ENCODE data around the gene SERPINA4. TPM values are rescaled to one million over a fixed set of nuclear protein-coding genes. Genes with fewer than 3 reads are reported as not detected.

The SERPINA4 gene
- total and polyA plus RNA-seq, 2 of the 13 experiments (the other 11 are each of a cell fraction or from before 2014, with no cell fraction given), result 39.1 to 57.8 TPM

GRCh38 chr14:94560751-94561655 lies at the start of gene SERPINA4 (continued):
- TF ChIP-seq, protein P1, sequence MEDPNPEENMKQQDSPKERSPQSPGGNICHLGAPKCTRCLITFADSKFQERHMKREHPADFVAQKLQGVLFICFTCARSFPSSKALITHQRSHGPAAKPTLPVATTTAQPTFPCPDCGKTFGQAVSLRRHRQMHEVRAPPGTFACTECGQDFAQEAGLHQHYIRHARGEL (CRISPR knock-in tag; IDR thresholded peaks at IDR 0.05), result no peak
- TF ChIP-seq, protein P2, sequence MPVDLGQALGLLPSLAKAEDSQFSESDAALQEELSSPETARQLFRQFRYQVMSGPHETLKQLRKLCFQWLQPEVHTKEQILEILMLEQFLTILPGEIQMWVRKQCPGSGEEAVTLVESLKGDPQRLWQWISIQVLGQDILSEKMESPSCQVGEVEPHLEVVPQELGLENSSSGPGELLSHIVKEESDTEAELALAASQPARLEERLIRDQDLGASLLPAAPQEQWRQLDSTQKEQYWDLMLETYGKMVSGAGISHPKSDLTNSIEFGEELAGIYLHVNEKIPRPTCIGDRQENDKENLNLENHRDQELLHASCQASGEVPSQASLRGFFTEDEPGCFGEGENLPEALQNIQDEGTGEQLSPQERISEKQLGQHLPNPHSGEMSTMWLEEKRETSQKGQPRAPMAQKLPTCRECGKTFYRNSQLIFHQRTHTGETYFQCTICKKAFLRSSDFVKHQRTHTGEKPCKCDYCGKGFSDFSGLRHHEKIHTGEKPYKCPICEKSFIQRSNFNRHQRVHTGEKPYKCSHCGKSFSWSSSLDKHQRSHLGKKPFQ (CRISPR knock-in tag; IDR thresholded peaks at IDR 0.05; ENCODE audit: insufficient replicate concordance), result no peak
- TF ChIP-seq PBX2 (CRISPR knock-in tag; IDR thresholded peaks at IDR 0.05), result no peak
- TF ChIP-seq, protein P3, sequence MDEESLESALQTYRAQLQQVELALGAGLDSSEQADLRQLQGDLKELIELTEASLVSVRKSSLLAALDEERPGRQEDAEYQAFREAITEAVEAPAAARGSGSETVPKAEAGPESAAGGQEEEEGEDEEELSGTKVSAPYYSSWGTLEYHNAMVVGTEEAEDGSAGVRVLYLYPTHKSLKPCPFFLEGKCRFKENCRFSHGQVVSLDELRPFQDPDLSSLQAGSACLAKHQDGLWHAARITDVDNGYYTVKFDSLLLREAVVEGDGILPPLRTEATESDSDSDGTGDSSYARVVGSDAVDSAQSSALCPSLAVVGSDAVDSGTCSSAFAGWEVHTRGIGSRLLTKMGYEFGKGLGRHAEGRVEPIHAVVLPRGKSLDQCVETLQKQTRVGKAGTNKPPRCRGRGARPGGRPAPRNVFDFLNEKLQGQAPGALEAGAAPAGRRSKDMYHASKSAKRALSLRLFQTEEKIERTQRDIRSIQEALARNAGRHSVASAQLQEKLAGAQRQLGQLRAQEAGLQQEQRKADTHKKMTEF (CRISPR knock-in tag; IDR thresholded peaks at IDR 0.05), result no peak
- TF ChIP-seq NRL (CRISPR knock-in tag; IDR thresholded peaks at IDR 0.05; ENCODE audit: borderline replicate concordance), result no peak
- TF ChIP-seq PAX8 (CRISPR knock-in tag; IDR thresholded peaks at IDR 0.05; ENCODE audit: borderline replicate concordance), result no peak
- TF ChIP-seq ZNF883 (CRISPR knock-in tag; IDR thresholded peaks at IDR 0.05; ENCODE audit: not compliant biosample characterization), result peak; percentile 2
- TF ChIP-seq FOXK1 (CRISPR knock-in tag; IDR thresholded peaks at IDR 0.05; ENCODE audit: borderline replicate concordance, low read depth), result no peak
- TF ChIP-seq ZNF616 (CRISPR knock-in tag; IDR thresholded peaks at IDR 0.05; ENCODE audit: low read depth), result no peak
- no peak for TF ChIP-seq ZNF546 (CRISPR knock-in tag; conservative IDR thresholded peaks at IDR 0.05)
- TF ChIP-seq ZSCAN9 (CRISPR knock-in tag; IDR thresholded peaks at IDR 0.05; ENCODE audit: borderline replicate concordance), result no peak
- TF ChIP-seq, protein P4, sequence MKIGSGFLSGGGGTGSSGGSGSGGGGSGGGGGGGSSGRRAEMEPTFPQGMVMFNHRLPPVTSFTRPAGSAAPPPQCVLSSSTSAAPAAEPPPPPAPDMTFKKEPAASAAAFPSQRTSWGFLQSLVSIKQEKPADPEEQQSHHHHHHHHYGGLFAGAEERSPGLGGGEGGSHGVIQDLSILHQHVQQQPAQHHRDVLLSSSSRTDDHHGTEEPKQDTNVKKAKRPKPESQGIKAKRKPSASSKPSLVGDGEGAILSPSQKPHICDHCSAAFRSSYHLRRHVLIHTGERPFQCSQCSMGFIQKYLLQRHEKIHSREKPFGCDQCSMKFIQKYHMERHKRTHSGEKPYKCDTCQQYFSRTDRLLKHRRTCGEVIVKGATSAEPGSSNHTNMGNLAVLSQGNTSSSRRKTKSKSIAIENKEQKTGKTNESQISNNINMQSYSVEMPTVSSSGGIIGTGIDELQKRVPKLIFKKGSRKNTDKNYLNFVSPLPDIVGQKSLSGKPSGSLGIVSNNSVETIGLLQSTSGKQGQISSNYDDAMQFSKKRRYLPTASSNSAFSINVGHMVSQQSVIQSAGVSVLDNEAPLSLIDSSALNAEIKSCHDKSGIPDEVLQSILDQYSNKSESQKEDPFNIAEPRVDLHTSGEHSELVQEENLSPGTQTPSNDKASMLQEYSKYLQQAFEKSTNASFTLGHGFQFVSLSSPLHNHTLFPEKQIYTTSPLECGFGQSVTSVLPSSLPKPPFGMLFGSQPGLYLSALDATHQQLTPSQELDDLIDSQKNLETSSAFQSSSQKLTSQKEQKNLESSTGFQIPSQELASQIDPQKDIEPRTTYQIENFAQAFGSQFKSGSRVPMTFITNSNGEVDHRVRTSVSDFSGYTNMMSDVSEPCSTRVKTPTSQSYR (CRISPR knock-in tag; IDR thresholded peaks at IDR 0.05; ENCODE audit: borderline replicate concordance), result no peak
- TF ChIP-seq EZH2 (conservative IDR thresholded peaks at IDR 0.05; ENCODE audit: low read depth, low read length), result no peak
- TF ChIP-seq KLF13 (CRISPR knock-in tag; IDR thresholded peaks at IDR 0.05), result no peak
- no peak for TF ChIP-seq NFE2 (CRISPR knock-in tag; IDR thresholded peaks at IDR 0.05)
- no peak for TF ChIP-seq RBM22 (optimal IDR thresholded peaks at IDR 0.05; ENCODE audit: low read length)
- no peak for TF ChIP-seq ZNF781 (CRISPR knock-in tag; IDR thresholded peaks at IDR 0.05; ENCODE audit: borderline replicate concordance, not compliant biosample characterization)
- TF ChIP-seq KAT7 (CRISPR knock-in tag; IDR thresholded peaks at IDR 0.05; ENCODE audit: borderline replicate concordance), result no peak
- no peak for TF ChIP-seq ZFP36L1 (CRISPR knock-in tag; IDR thresholded peaks at IDR 0.05)
- TF ChIP-seq MTA1 (CRISPR knock-in tag; IDR thresholded peaks at IDR 0.05; ENCODE audit: borderline replicate concordance), result no peak
- no peak for TF ChIP-seq RBFOX2 (IDR thresholded peaks at IDR 0.05; ENCODE audit: low read depth, low read length)
- TF ChIP-seq ZNF747 (CRISPR knock-in tag; IDR thresholded peaks at IDR 0.05; ENCODE audit: borderline replicate concordance), result no peak

All from HepG2 (cell line).